DND-41 (cell line): ENCODE data around the gene ARHGEF4.

ENCODE experiments used
- CTCF ChIP-seq: IDR thresholded peaks from 2 replicates; pipeline ENCODE4 v1.5.1; 2012; ENCODE audit warnings: borderline replicate concordance, low read length, moderate library complexity, mild to moderate bottlenecking; ENCODE audit not compliant: poor library complexity, severe bottlenecking; ENCODE audit errors: extremely low read depth
- EZH2 ChIP-seq: IDR thresholded peaks from 3 replicates; pipeline ENCODE4 v1.6.1; 2012; ENCODE audit warnings: borderline replicate concordance, low read depth, mild to moderate bottlenecking, moderate library complexity, low read length, inconsistent platforms; ENCODE audit not compliant: severe bottlenecking

GRCh38 chr2:131076707-131077106, 240.0 kb downstream of the ARHGEF4 start:
- TF ChIP-seq CTCF (no peak), EZH2 (no peak)
